ENCODE measurements around the gene CRIP1.
A peak's percentile ranks its signal among the peaks of the same experiment; 100 is the strongest.

CRIP1 gene

DNA sequence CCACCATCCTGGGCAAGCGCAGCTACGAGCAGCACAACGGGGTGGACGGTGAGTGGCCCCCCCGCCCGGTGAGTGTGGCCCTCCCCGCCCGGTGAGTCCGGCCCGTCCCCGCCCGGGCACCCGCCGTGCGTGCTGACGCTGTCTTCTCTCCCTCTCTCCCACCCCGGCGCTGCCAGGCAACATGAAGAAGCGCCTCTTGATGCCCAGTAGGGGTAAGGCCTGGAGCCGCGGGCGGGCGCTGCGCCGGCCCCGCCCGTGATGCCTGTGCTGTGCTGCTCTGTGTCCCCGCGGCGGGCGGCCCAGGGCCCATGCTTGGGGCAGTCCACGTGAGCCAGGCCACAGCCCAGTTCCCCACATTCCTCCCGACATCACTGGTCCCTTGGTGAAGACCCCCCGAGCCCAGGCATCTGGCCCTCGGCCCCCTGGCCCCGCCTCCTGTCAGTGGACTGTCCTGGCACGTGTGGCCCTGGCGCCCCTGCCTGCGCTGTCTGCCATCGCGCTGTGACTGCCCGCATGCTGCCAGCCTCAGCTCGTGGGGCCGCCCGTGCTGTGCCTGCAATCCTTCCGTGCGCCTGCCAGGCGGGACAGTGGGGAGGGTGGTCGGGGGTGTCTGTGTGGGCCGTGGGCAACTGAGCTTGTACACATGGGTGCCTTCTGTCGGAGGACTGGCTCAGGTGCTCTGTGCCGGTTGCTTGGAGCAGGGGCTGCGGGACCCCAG is 20.0 kb upstream of the CRIP1 start:
- Histone ChIP-seq H3K79me1 (ENCODE audit: low read depth, low read length) (peaks cover 2% of the 10 kb centered on the region), H2BK15ac (ENCODE audit: low read length) (no peak overlapping the region), H3K4me1 (ENCODE audit: control insufficient read depth in 2 of 2, insufficient read depth in 1 of 2, low read depth in 1 of 2, low read length in 2 of 2) (peaks cover 10 to 12% of the 10 kb centered on the region in 2 donors), H3K27ac (replicated peaks; ENCODE audit: low read length) (no peak overlapping the region), H3K14ac (ENCODE audit: low read length) (no peak overlapping the region), H3K36me3 (replicated peaks in 1 of 2; ENCODE audit: control insufficient read depth in 2 of 2, insufficient read depth in 2 of 2, low read length in 2 of 2) (peaks cover 36 to 81% of the 10 kb centered on the region in 2 donors), H2AFZ (ENCODE audit: low read length) (no peak overlapping the region), H3K18ac (ENCODE audit: low read length) (no peak overlapping the region), H3K4ac (ENCODE audit: low read length) (no peak overlapping the region), H3K9ac (ENCODE audit: low read depth, low read length, poor library complexity) (no peak overlapping the region), H2AK5ac (ENCODE audit: low read depth, low read length) (no peak overlapping the region), H3K9me3 (replicated peaks in 1 of 2; ENCODE audit: control insufficient read depth in 2 of 2, insufficient read depth in 1 of 2, low read depth in 1 of 2, low read length in 2 of 2) (peaks cover 0 to 2% of the 10 kb centered on the region in 2 donors), H4K8ac (ENCODE audit: low read depth, low read length) (no peak overlapping the region), H4K91ac (ENCODE audit: low read depth, low read length, poor library complexity) (no peak overlapping the region), H2BK120ac (ENCODE audit: low read depth, low read length) (no peak overlapping the region), H2BK5ac (ENCODE audit: low read length) (no peak overlapping the region), H3K23ac (ENCODE audit: low read depth, low read length, poor library complexity) (no peak overlapping the region), H3K4me3 (ENCODE audit: low read length in 2 of 2) (no peak overlapping the region), H2BK12ac (ENCODE audit: low read length) (peak overlapping the region; percentile 22), H3K4me2 (ENCODE audit: insufficient read depth, low read length, poor library complexity, severe bottlenecking) (no peak overlapping the region), H3K27me3 (ENCODE audit: control insufficient read depth in 3 of 3, insufficient read depth in 3 of 3, low read depth in 1 of 3, low read length in 3 of 3) (no peaks in the 10 kb centered on the region)
- no peak for DNase-seq (ENCODE audit: low spot score)
- no CpG with 5 or more reads among the region's 53 CpGs for WGBS, 2 donors (ENCODE audit: extremely low coverage in 2 of 2, insufficient read length in 2 of 2, insufficient replicate concordance in 1 of 2)

DNA sequence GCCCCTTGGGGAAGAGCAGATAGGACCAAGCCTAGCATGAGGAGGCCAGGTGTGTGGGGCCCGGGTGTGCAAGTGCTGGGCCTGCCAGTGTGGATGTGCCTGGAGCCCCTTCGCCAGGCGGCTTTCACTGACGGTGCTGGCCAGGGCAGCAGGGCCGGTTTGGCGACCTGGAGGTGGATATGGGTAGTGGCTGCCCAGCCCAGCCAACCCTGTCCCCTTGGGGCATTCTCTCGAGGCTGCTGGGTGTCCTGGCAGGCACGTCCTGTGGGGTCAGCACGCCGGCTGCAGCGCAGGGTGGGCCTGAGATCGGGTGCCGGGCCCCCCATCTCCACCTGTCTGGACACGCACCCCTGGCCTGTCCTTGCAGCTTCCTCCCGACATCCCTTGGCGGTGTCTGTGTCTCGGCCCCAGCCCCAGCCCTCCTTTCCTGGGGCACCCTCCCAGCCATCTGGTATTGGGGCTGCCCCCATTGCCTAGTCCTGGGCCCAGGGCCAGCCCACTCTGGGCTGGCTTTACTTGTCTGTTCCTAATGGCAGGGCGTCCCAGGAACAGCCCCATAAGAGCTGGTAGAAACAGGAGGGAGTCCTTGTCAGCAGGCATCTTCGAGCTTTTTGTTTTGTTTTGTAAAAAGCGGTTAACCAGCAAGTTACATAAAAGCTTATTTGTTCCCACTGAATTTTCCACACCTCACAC is 19.3 kb upstream of the CRIP1 start:
- H3K18ac ChIP-seq (ENCODE audit: low read length): no peak overlapping the region
- no peak overlapping the region for H3K4ac ChIP-seq (ENCODE audit: low read length)
- no peaks in the 10 kb centered on the region for H3K27me3 ChIP-seq (ENCODE audit: control insufficient read depth in 3 of 3, insufficient read depth in 3 of 3, low read depth in 1 of 3, low read length in 3 of 3)
- H3K14ac ChIP-seq (ENCODE audit: low read length): no peak overlapping the region
- peaks cover 0 to 2% of the 10 kb centered on the region in 2 donors for H3K9me3 ChIP-seq (replicated peaks in 1 of 2; ENCODE audit: control insufficient read depth in 2 of 2, insufficient read depth in 1 of 2, low read depth in 1 of 2, low read length in 2 of 2)
- no peak overlapping the region for H4K8ac ChIP-seq (ENCODE audit: low read depth, low read length)
- no peak overlapping the region for H2BK15ac ChIP-seq (ENCODE audit: low read length)
- no peak overlapping the region for H2BK5ac ChIP-seq (ENCODE audit: low read length)
- peaks cover 36 to 79% of the 10 kb centered on the region in 2 donors for H3K36me3 ChIP-seq (replicated peaks in 1 of 2; ENCODE audit: control insufficient read depth in 2 of 2, insufficient read depth in 2 of 2, low read length in 2 of 2)
- H2BK120ac ChIP-seq (ENCODE audit: low read depth, low read length): no peak overlapping the region
- no peak overlapping the region for H3K27ac ChIP-seq (replicated peaks; ENCODE audit: low read length)
- no peak overlapping the region for H3K4me3 ChIP-seq (ENCODE audit: low read length in 2 of 2)
- no peak overlapping the region for H3K4me2 ChIP-seq (ENCODE audit: insufficient read depth, low read length, poor library complexity, severe bottlenecking)
- peaks cover 2% of the 10 kb centered on the region for H3K79me1 ChIP-seq (ENCODE audit: low read depth, low read length)
- peak overlapping the region; percentile 44 for H3K9ac ChIP-seq (ENCODE audit: low read depth, low read length, poor library complexity)
- peaks cover 13 to 17% of the 10 kb centered on the region in 2 donors for H3K4me1 ChIP-seq (ENCODE audit: control insufficient read depth in 2 of 2, insufficient read depth in 1 of 2, low read depth in 1 of 2, low read length in 2 of 2)
- no peak for DNase-seq (ENCODE audit: low spot score)
- no CpG with 5 or more reads among the region's 20 CpGs for WGBS, 2 donors (ENCODE audit: extremely low coverage in 2 of 2, insufficient read length in 2 of 2, insufficient replicate concordance in 1 of 2)
- no peak overlapping the region for H2BK12ac ChIP-seq (ENCODE audit: low read length)
- H3K23ac ChIP-seq (ENCODE audit: low read depth, low read length, poor library complexity): peak overlapping the region; percentile 43
- H2AFZ ChIP-seq (ENCODE audit: low read length): no peak overlapping the region
- no peak overlapping the region for H2AK5ac ChIP-seq (ENCODE audit: low read depth, low read length)
- H4K91ac ChIP-seq (ENCODE audit: low read depth, low read length, poor library complexity): no peak overlapping the region

DNA sequence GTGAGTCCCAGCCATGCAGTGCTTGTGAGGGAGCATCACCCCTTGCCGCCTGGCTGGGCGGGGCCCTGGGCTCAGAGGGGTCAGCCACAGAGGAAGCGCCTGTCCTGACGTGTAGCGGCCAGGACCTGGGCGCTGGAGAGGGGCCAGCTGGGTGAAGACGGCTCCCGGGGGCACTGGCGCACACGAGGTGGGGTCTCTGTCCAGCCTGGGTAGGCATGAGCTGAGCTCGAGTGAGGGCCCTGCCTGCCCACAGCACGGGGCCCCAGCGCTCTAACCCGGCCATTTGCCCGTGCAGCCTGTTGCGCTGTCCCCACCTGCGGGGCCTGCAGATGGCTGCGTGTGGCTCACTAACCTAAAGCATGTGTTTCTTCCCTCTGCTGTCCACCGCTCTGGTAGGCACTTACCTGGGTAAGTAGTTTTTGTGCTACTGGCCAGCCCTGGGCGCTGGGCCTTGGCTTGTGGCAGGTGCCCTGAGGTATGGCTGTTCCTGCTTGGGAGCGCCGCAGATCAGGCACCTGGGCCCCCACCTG is 18.7 kb upstream of the CRIP1 start:
- no peak overlapping the region for H2BK15ac ChIP-seq (ENCODE audit: low read length)
- no CpG with 5 or more reads among the region's 22 CpGs for WGBS, 2 donors (ENCODE audit: extremely low coverage in 2 of 2, insufficient read length in 2 of 2, insufficient replicate concordance in 1 of 2)
- no peak overlapping the region for H3K4ac ChIP-seq (ENCODE audit: low read length)
- no peak for DNase-seq (ENCODE audit: low spot score)
- peaks cover 34 to 75% of the 10 kb centered on the region in 2 donors for H3K36me3 ChIP-seq (replicated peaks in 1 of 2; ENCODE audit: control insufficient read depth in 2 of 2, insufficient read depth in 2 of 2, low read length in 2 of 2)
- H2AFZ ChIP-seq (ENCODE audit: low read length): no peak overlapping the region
- no peaks in the 10 kb centered on the region for H3K27me3 ChIP-seq (ENCODE audit: control insufficient read depth in 3 of 3, insufficient read depth in 3 of 3, low read depth in 1 of 3, low read length in 3 of 3)
- H3K18ac ChIP-seq (ENCODE audit: low read length): no peak overlapping the region
- no peaks in the 10 kb centered on the region for H3K79me1 ChIP-seq (ENCODE audit: low read depth, low read length)
- H3K14ac ChIP-seq (ENCODE audit: low read length): no peak overlapping the region
- no peak overlapping the region for H3K9ac ChIP-seq (ENCODE audit: low read depth, low read length, poor library complexity)
- H3K4me1 ChIP-seq (ENCODE audit: control insufficient read depth in 2 of 2, insufficient read depth in 1 of 2, low read depth in 1 of 2, low read length in 2 of 2): peaks cover 13 to 22% of the 10 kb centered on the region in 2 donors
- no peak overlapping the region for H2BK12ac ChIP-seq (ENCODE audit: low read length)
- H3K4me2 ChIP-seq (ENCODE audit: insufficient read depth, low read length, poor library complexity, severe bottlenecking): no peak overlapping the region
- H3K23ac ChIP-seq (ENCODE audit: low read depth, low read length, poor library complexity): no peak overlapping the region
- H3K27ac ChIP-seq (replicated peaks; ENCODE audit: low read length): no peak overlapping the region
- no peak overlapping the region for H4K91ac ChIP-seq (ENCODE audit: low read depth, low read length, poor library complexity)
- H3K4me3 ChIP-seq (ENCODE audit: low read length in 2 of 2): no peak overlapping the region
- no peak overlapping the region for H4K8ac ChIP-seq (ENCODE audit: low read depth, low read length)
- no peak overlapping the region for H2BK120ac ChIP-seq (ENCODE audit: low read depth, low read length)
- H3K9me3 ChIP-seq (replicated peaks in 1 of 2; ENCODE audit: control insufficient read depth in 2 of 2, insufficient read depth in 1 of 2, low read depth in 1 of 2, low read length in 2 of 2): no peaks in the 10 kb centered on the region
- no peak overlapping the region for H2BK5ac ChIP-seq (ENCODE audit: low read length)
- H2AK5ac ChIP-seq (ENCODE audit: low read depth, low read length): no peak overlapping the region

DNA sequence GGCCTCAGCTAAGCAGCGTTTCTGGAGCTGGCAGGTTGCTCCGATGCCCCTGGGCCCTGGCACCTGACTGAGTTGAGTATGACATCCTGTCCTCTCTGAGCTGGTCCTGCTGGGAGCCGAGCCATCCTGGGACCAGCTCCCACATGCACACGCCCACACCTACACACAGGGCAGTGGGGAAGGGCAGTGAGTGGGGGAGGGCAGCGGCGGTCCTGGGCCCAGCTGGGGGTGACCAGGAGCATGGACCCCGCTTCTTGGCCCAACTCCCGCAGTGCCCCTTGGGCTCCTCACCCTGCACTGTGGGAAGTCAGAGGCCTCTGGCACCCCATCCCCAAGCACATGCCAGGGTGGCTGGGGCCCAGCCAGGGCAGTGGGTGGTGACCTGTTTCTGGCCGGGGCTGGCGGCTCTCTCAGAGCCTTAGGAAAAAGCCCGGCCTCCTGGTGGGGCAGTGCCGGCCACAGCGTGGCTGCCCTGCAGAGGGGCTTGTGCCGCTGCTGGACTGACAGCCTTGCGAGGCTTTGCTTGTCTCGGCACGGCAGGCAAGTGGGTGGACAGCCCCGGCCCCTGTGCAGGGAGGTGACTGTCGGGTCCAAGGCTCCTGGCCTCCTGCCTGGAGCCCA is 18.0 kb upstream of the CRIP1 start:
- Histone ChIP-seq H3K79me1 (ENCODE audit: low read depth, low read length) (peaks cover 1% of the 10 kb centered on the region), H2BK120ac (ENCODE audit: low read depth, low read length) (no peak overlapping the region), H2BK5ac (ENCODE audit: low read length) (peak overlapping the region; percentile 66), H3K4me3 (ENCODE audit: low read length in 2 of 2) (no peak overlapping the region), H3K4ac (ENCODE audit: low read length) (no peak overlapping the region), H4K8ac (ENCODE audit: low read depth, low read length) (no peak overlapping the region), H3K4me1 (ENCODE audit: control insufficient read depth in 2 of 2, insufficient read depth in 1 of 2, low read depth in 1 of 2, low read length in 2 of 2) (peaks cover 16 to 28% of the 10 kb centered on the region in 2 donors), H2AK5ac (ENCODE audit: low read depth, low read length) (no peak overlapping the region), H2BK15ac (ENCODE audit: low read length) (no peak overlapping the region), H3K18ac (ENCODE audit: low read length) (no peak overlapping the region), H3K36me3 (replicated peaks in 1 of 2; ENCODE audit: control insufficient read depth in 2 of 2, insufficient read depth in 2 of 2, low read length in 2 of 2) (peaks cover 28 to 68% of the 10 kb centered on the region in 2 donors), H2BK12ac (ENCODE audit: low read length) (peak overlapping the region; percentile 22), H3K14ac (ENCODE audit: low read length) (no peak overlapping the region), H3K9me3 (replicated peaks in 1 of 2; ENCODE audit: control insufficient read depth in 2 of 2, insufficient read depth in 1 of 2, low read depth in 1 of 2, low read length in 2 of 2) (no peaks in the 10 kb centered on the region), H3K27me3 (ENCODE audit: control insufficient read depth in 3 of 3, insufficient read depth in 3 of 3, low read depth in 1 of 3, low read length in 3 of 3) (no peaks in the 10 kb centered on the region), H3K9ac (ENCODE audit: low read depth, low read length, poor library complexity) (peak overlapping the region; percentile 70), H3K27ac (replicated peaks; ENCODE audit: low read length) (no peak overlapping the region), H3K4me2 (ENCODE audit: insufficient read depth, low read length, poor library complexity, severe bottlenecking) (no peak overlapping the region), H4K91ac (ENCODE audit: low read depth, low read length, poor library complexity) (no peak overlapping the region), H3K23ac (ENCODE audit: low read depth, low read length, poor library complexity) (peak overlapping the region; percentile 89), H2AFZ (ENCODE audit: low read length) (no peak overlapping the region)
- no peak for DNase-seq (ENCODE audit: low spot score)
- WGBS, 2 donors (ENCODE audit: extremely low coverage in 2 of 2, insufficient read length in 2 of 2, insufficient replicate concordance in 1 of 2): no CpG with 5 or more reads among the region's 19 CpGs

Measured in neuronal stem cell (in vitro differentiated cells).